ENCODE data around the gene SLC52A1.
A peak's percentile ranks its signal among the peaks of the same experiment; 100 is the strongest.

The SLC52A1 gene

DNA sequence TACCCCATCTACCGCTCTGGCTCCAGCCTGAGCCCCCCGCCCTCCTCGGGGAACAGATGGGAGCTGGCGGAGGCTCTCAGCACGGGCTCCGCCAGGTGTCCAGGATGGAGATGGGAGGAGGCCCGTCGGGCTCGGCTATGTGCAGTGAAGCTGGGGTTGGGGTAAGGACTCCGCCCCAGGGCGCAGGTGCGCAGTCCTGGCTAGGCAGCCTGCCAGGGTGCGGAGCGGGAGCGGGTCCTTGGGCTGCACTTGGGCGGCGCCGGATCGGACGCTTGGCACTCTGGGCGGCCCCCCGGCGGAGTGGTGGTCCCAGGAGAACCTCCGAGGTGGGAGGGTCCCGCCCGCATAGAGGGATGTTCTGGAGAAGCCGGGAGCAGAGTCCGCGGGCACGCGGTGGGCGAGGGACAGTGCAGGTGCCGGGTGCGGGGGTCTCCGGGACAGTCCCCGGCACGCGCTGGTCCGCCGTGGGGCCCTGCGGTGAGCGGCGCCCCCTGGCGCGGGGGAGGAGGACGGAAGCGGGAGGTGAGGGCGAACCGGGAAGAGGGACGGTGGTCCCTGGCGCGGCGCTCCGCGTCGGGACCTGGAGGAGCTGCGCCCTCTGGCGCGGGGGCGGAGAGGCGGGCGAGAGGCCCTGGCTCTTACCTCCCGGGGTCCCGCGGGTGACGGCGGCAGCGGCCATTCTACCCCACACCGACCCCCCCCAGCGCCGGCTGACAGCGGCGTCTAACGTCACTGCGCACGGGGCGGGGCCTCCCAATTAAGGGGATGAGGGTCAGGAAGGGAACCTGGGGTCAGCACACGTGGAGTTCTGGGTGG is 48.1 kb downstream of the SLC52A1 start, which contains the start of gene CAMTA2:
Gene CAMTA2 (minus strand): TSS at position 725 of the 816 bp plus-strand sequence. CDS start 1,453 bp downstream, outside the sequence.
- peak within 1 kb of the TSS; percentile 87 for H3K27ac ChIP-seq
- TF ChIP-seq ZFX (IDR thresholded peaks at IDR 0.05; ENCODE audit: borderline replicate concordance), result no peak
- TF ChIP-seq, protein P1, sequence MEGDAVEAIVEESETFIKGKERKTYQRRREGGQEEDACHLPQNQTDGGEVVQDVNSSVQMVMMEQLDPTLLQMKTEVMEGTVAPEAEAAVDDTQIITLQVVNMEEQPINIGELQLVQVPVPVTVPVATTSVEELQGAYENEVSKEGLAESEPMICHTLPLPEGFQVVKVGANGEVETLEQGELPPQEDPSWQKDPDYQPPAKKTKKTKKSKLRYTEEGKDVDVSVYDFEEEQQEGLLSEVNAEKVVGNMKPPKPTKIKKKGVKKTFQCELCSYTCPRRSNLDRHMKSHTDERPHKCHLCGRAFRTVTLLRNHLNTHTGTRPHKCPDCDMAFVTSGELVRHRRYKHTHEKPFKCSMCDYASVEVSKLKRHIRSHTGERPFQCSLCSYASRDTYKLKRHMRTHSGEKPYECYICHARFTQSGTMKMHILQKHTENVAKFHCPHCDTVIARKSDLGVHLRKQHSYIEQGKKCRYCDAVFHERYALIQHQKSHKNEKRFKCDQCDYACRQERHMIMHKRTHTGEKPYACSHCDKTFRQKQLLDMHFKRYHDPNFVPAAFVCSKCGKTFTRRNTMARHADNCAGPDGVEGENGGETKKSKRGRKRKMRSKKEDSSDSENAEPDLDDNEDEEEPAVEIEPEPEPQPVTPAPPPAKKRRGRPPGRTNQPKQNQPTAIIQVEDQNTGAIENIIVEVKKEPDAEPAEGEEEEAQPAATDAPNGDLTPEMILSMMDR (IDR thresholded peaks at IDR 0.05), result peak; percentile 86

DNA sequence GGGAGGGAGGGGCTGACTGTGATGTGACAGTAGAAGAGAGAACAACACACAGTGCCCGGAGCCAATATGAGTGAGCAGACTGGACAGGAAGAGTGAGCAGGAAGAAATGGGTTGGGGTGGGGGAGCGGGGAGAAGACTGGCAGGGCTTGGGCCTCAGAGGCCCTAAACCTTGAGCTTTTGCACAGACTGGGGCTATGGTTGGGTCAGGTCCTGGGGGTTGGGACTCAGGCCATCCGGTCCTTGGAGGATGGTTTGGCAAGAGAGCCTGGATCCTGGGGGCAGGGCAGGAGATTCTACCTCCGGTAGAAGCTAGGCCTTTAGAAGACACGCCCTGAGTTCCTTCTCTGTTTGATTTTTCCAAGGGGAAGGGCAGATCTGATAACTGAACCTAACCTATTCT is 48.8 kb downstream of the SLC52A1 start:
- H3K27ac ChIP-seq, result peak overlapping the region; percentile 87
- no peak for TF ChIP-seq ZFX (IDR thresholded peaks at IDR 0.05; ENCODE audit: borderline replicate concordance)
- TF ChIP-seq, protein P1 (IDR thresholded peaks at IDR 0.05), result no peak

All from 22Rv1 (cell line).